Testis (tissue), 2 donors: ENCODE results near the gene RAX.

Experiments
- POLR2A ChIP-seq: fragments of 450-650 bp; IDR thresholded peaks from one replicate; pipeline ENCODE4 v1.6.1; 2017; ENCODE audit warnings: antibody characterized with exemption, mild to moderate bottlenecking, moderate library complexity
- TF ChIP-seq, protein P1 (sequence below), 3 experiments: fragments of 450-650 bp in 2 of 3; fragments of 200-600 bp in 1 of 3; sonication (generic) in 1 of 3; IDR thresholded peaks; one replicate each; pipeline ENCODE4 v1.5.1; 2016 to 2019; ENCODE audit warnings: antibody characterized with exemption in 3 of 3, mild to moderate bottlenecking in 2 of 3, moderate library complexity in 1 of 3

DNA sequence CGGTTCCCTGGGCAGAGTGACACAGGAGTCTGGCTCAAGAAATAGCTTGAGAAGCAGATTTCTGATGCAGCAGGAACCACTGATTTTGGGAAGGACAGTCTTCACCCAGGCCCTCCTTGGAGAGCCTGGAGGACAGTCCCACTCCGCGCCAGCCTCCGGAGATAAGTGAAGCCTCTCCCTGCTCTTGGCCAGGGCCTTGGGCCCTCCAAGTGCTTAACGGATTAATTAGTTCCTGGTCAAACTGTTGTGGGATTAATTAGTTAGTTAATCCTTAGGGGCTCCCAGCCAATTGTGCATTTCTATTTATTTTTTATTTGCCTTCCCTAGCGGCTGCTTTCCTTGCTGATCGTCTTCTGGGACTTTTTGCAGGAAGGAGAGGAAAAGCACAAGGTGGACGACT, 25.6 kb upstream of the RAX start:
- TF ChIP-seq, protein P1, sequence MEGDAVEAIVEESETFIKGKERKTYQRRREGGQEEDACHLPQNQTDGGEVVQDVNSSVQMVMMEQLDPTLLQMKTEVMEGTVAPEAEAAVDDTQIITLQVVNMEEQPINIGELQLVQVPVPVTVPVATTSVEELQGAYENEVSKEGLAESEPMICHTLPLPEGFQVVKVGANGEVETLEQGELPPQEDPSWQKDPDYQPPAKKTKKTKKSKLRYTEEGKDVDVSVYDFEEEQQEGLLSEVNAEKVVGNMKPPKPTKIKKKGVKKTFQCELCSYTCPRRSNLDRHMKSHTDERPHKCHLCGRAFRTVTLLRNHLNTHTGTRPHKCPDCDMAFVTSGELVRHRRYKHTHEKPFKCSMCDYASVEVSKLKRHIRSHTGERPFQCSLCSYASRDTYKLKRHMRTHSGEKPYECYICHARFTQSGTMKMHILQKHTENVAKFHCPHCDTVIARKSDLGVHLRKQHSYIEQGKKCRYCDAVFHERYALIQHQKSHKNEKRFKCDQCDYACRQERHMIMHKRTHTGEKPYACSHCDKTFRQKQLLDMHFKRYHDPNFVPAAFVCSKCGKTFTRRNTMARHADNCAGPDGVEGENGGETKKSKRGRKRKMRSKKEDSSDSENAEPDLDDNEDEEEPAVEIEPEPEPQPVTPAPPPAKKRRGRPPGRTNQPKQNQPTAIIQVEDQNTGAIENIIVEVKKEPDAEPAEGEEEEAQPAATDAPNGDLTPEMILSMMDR (IDR thresholded peaks at IDR 0.05), result no peak
- no peak for TF ChIP-seq POLR2A
